IPS-18a (cell line): Measurements from ENCODE around the gene BMP4.
A peak's percentile ranks its signal among the peaks of the same experiment; 100 is the strongest.

ENCODE experiments used
- H3K27ac ChIP-seq: one replicate; pipeline ENCODE4 v1.5.1; 2013; ENCODE audit warnings: low read length
- H3K27me3 ChIP-seq: one replicate; pipeline ENCODE4 v1.6.1; 2013; ENCODE audit warnings: mild to moderate bottlenecking, low read length; ENCODE audit not compliant: control insufficient read depth, insufficient read depth
- H3K36me3 ChIP-seq: one replicate; pipeline ENCODE4 v1.6.1; 2013; ENCODE audit warnings: low read depth, low read length; ENCODE audit not compliant: control insufficient read depth
- H3K4me1 ChIP-seq: one replicate; pipeline ENCODE4 v1.6.1; 2013; ENCODE audit warnings: low read depth, low read length; ENCODE audit not compliant: control insufficient read depth
- H3K4me3 ChIP-seq: one replicate; pipeline ENCODE4 v1.5.1; 2013; ENCODE audit warnings: low read length
- H3K9ac ChIP-seq: one replicate; pipeline ENCODE4 v1.6.1; 2013; ENCODE audit warnings: mild to moderate bottlenecking, low read length, moderate library complexity
- H3K9me3 ChIP-seq: one replicate; pipeline ENCODE4 v1.6.1; 2013; ENCODE audit warnings: low read depth, low read length; ENCODE audit not compliant: control insufficient read depth

The BMP4 gene

DNA sequence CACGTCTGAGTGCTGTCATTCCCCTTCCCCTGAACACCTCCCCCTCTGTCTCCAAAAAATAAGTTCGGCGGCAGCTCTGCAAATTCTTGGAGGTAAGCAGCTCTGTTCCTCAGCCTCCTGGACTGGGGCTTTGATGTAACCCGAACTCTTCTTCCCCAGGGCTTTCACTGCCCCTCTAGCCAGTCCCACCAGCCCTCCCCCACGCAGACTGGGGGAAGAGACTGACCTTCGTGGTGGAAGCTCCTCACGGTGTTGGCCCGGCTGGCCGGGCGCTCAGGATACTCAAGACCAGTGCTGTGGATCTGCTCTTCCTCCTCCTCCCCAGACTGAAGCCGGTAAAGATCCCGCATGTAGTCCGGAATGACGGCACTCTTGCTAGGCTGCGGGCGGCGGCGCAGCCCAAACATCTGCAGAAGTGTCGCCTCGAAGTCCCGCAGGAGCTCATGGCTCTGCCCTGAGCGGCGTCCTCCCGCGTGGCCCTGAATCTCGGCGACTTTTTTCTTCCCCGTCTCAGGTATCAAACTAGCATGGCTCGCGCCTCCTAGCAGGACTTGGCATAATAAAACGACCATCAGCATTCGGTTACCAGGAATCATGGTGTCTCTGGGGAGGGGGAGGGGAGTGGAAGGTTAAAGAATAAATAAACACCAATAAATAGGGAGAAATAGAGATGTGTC is 4.9 kb downstream of the BMP4 start:
- peaks cover 27% of the 10 kb centered on the region for H3K4me1 ChIP-seq

GRCh38 chr14:53951243-53951626 is 5.4 kb downstream of the BMP4 start:
- Histone ChIP-seq H3K4me3 (peak overlapping the region; percentile 85), H3K9me3 (no peaks in the 10 kb centered on the region), H3K27me3 (peaks cover 90% of the 10 kb centered on the region), H3K36me3 (peaks cover 3% of the 10 kb centered on the region), H3K4me1 (peaks cover 27% of the 10 kb centered on the region), H3K27ac (no peak overlapping the region), H3K9ac (no peak overlapping the region)

More for the DNA sequence above, 4.9 kb downstream of the BMP4 start:
- Histone ChIP-seq H3K27me3 (peaks cover 89% of the 10 kb centered on the region), H3K9me3 (no peaks in the 10 kb centered on the region), H3K9ac (no peak overlapping the region), H3K36me3 (peaks cover 3% of the 10 kb centered on the region), H3K4me3 (peak overlapping the region; percentile 85), H3K27ac (no peak overlapping the region)

DNA sequence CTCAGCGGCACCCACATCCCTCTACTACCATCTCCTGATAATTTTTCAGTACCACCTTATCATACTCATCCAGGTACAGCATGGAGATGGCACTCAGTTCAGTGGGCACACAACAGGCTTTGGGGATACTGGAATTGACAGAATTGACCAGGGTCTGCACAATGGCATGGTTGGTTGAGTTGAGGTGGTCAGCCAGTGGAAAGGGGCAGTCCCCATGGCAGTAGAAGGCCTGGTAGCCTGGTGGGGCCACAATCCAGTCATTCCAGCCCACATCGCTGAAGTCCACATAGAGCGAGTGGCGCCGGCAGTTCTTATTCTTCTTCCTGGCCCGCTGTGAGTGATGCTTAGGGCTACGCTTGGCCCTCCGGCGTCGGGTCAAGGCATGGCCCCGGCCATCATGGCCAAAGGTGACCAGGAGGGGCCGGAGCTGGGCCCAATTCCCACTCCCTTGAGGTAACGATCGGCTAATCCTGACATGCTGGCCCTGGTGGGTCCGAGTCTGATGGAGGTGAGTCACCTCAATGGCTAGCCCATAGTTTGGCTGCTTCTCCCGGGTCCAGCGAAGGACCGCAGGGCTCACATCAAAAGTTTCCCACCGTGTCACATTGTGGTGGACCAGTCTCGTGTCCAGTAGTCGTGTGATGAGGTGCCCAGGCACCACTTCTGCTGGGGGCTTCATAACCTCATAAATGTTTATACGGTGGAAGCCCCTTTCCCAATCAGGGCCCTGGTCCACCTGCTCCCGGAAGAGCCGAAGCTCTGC is 6.4 kb downstream of the BMP4 start:
- Histone ChIP-seq H3K27me3 (peaks cover 90% of the 10 kb centered on the region), H3K4me3 (no peak overlapping the region), H3K27ac (no peak overlapping the region), H3K36me3 (peaks cover 3% of the 10 kb centered on the region), H3K4me1 (peaks cover 28% of the 10 kb centered on the region), H3K9me3 (no peaks in the 10 kb centered on the region), H3K9ac (no peak overlapping the region)

- peaks cover 90% of the 10 kb centered on the region for H3K27me3 ChIP-seq
- peaks cover 34% of the 10 kb centered on the region for H3K4me1 ChIP-seq
- no peaks in the 10 kb centered on the region for H3K9me3 ChIP-seq
- no peak overlapping the region for H3K4me3 ChIP-seq
- H3K9ac ChIP-seq, result no peak overlapping the region
- peaks cover 3% of the 10 kb centered on the region for H3K36me3 ChIP-seq
- H3K27ac ChIP-seq, result no peak overlapping the region
These were observed 7.4 kb downstream of the BMP4 start for GRCh38 chr14:53949201-53949600.

DNA sequence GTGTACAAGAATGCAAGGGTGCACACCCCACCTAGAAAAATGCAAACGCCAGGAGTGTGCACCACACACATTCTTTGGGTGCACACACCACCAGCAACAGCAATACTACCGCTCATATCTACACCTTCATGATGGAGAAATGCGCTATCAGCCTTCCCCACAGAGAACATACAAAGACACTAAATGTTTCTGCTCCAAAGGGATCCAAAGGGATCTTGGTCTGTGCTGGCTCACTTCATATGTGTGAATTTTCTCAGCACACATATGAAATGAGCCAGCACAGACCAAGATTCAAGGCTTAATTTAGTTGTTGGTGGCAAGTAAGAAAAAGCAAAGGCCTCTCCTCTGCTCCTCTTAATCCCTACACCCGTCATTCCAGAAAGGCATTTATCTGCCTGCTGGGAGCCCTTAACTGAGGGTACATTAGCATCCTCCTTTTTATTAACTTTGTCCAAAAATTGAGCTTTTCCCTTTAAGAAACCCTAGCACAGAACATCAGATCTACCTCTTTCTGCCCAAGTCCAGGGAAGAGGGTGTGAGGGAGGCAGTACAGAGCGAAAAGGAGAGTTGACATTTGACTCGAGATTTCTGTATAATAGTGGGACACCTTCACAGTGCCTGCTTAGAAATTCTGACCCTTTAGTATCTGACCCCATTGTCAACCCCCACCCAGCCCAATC is 8.3 kb downstream of the BMP4 start:
- no peak overlapping the region for H3K27ac ChIP-seq
- no peak overlapping the region for H3K9ac ChIP-seq
- peaks cover 3% of the 10 kb centered on the region for H3K36me3 ChIP-seq
- H3K4me1 ChIP-seq, result peaks cover 42% of the 10 kb centered on the region
- no peak overlapping the region for H3K4me3 ChIP-seq
- peaks cover 89% of the 10 kb centered on the region for H3K27me3 ChIP-seq
- H3K9me3 ChIP-seq, result no peaks in the 10 kb centered on the region

DNA sequence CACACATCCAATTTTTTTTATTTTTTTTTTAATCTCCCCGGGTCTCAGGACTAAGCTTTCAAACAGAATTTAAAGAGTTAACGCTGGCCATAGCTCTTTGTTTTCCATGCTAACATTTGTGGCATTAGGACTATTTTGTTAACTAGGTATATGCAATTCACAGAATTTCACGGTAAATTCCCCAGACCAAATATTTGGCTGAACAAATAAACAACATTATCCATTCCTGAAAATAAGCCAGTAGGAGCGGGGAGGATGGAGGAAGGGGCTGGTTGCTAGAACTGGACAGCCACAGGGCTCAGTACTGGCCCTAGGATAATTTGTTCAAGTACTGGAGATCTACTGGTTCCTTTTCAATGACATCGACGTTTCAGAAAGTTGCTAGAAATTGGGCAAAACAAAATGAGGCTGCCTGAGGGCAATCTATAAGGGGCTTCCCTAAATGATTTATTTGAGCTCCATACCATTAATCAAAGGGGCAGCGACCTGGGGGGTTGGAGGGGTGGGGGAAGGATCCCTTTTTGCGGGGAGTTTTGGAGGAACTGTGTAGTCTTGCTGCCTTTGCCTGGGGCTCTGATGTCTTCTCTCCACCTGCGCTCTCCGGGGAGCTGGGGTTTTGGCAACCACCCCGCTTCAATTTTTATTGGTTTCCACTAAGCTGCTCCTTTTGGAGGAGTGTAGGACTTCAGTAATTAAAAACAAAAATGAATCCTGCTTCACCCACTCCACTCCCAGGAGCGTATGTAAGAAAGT is 9.0 kb downstream of the BMP4 start:
- H3K36me3 ChIP-seq, result peaks cover 3% of the 10 kb centered on the region
- H3K4me3 ChIP-seq, result peak overlapping the region; percentile 49
- no peak overlapping the region for H3K27ac ChIP-seq
- peaks cover 87% of the 10 kb centered on the region for H3K27me3 ChIP-seq
- H3K4me1 ChIP-seq, result peaks cover 48% of the 10 kb centered on the region
- H3K9me3 ChIP-seq, result no peaks in the 10 kb centered on the region
- no peak overlapping the region for H3K9ac ChIP-seq

DNA sequence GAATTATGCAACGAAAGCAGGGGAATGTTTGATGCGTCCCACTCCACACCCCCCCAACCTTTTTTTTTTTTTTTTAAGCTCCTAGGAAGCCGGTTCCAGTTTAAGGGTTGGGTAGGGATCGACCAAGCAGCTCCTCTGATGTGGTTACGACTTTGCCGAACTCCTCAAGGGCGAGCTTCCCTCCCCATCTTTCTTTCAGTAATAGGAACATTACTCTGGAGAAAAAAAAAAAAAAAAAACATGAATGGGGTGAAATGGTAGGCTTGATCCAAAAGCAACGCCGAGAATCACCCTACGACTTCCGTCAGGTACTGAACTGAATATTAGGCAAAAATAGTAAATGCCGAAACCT is 9.6 kb downstream of the BMP4 start:
- H3K27me3 ChIP-seq, result peaks cover 82% of the 10 kb centered on the region
- peaks cover 53% of the 10 kb centered on the region for H3K4me1 ChIP-seq
- H3K4me3 ChIP-seq, result peak overlapping the region; percentile 49
- no peak overlapping the region for H3K9ac ChIP-seq
- H3K36me3 ChIP-seq, result peaks cover 3% of the 10 kb centered on the region
- H3K9me3 ChIP-seq, result no peaks in the 10 kb centered on the region
- no peak overlapping the region for H3K27ac ChIP-seq

DNA sequence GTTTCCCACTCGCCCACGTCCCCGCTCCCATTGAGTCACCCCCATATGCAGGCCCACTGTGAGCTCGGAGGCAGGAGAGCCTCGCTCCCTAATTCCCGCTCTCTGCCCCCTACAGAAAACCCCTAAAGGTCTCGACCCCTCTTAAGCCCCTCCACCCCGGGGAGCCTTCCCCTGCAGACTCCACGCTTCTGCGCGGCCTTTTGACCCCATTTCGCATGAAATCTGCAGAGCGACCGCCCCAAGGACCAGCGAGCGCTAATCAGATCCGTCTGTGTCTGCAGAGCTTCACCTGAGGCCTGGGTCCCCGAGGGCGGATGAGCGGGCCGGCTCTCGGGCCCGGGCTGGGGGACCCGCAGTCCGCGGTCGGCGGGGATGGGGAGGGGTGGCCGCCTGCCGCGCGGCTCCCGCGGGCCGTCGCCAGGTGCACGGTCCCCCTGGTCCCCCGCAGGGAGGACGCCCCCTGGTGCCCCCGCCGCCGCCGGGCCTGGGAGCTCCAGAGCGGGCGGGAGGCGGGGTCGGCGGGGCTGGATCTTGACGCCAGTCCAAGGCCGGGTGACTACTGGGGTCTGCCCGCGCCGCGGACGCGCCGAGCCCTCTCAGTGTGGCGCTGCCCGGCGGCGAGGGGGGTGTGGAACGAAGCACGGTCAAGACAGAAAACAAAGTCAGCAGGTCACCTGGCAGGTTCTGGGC is 10.1 kb downstream of the BMP4 start:
- no peak overlapping the region for H3K27ac ChIP-seq
- H3K36me3 ChIP-seq, result peaks cover 3% of the 10 kb centered on the region
- H3K9ac ChIP-seq, result no peak overlapping the region
- no peaks in the 10 kb centered on the region for H3K9me3 ChIP-seq
- peaks cover 76% of the 10 kb centered on the region for H3K27me3 ChIP-seq
- peak overlapping the region; percentile 49 for H3K4me3 ChIP-seq
- H3K4me1 ChIP-seq, result peaks cover 52% of the 10 kb centered on the region

DNA sequence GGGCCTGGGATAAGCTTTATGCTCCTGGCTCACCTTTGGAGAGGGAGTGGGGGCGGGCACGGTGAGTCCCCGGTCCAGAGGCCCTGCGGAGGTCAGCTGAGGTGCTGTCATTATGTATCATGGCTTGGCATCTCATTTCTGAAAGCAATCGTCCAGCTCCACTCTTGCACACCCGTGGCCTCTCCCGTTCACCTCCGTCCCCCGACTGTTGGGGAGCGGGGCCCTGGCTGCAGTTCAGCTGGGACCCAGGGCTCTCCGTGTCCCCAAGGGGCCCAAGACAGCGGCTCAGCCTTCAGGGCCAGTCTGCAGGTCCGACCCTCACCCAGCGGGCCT is 10.6 kb downstream of the BMP4 start:
- H3K36me3 ChIP-seq, result peaks cover 3% of the 10 kb centered on the region
- no peak overlapping the region for H3K27ac ChIP-seq
- H3K4me1 ChIP-seq, result peaks cover 47% of the 10 kb centered on the region
- H3K27me3 ChIP-seq, result peaks cover 71% of the 10 kb centered on the region
- H3K9me3 ChIP-seq, result no peaks in the 10 kb centered on the region
- H3K4me3 ChIP-seq, result peak overlapping the region; percentile 49
- no peak overlapping the region for H3K9ac ChIP-seq

DNA sequence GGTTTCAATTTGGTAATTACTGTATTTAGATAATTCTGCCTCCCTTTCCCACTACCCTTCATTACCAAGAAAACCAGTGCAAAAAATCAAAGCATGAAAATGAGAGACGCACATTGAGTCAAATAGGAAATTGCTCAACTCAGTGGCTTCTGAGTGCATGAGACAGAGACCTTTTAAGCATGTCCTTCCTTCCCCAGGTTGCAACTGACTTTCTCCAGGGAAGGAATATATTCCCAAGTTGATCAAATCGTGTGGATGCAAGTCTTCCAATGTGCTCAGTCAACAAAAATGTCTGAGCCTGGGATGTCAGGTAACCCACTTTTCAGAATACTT is 12.9 kb downstream of the BMP4 start:
- Histone ChIP-seq H3K9ac (no peak overlapping the region), H3K9me3 (no peaks in the 10 kb centered on the region), H3K27ac (no peak overlapping the region), H3K4me3 (peak overlapping the region; percentile 28), H3K4me1 (peaks cover 44% of the 10 kb centered on the region), H3K27me3 (peaks cover 50% of the 10 kb centered on the region), H3K36me3 (no peaks in the 10 kb centered on the region)
